ENCODE results near the gene HSP90AA1. TPM values are rescaled to one million over a fixed set of nuclear protein-coding genes. Genes with fewer than 3 reads are reported as not detected.
A peak's percentile ranks its signal among the peaks of the same experiment; 100 is the strongest.

The HSP90AA1 gene
- total and polyA plus RNA-seq, 2 experiments from 2014 or later: 1,401 to 2,107 TPM

DNA sequence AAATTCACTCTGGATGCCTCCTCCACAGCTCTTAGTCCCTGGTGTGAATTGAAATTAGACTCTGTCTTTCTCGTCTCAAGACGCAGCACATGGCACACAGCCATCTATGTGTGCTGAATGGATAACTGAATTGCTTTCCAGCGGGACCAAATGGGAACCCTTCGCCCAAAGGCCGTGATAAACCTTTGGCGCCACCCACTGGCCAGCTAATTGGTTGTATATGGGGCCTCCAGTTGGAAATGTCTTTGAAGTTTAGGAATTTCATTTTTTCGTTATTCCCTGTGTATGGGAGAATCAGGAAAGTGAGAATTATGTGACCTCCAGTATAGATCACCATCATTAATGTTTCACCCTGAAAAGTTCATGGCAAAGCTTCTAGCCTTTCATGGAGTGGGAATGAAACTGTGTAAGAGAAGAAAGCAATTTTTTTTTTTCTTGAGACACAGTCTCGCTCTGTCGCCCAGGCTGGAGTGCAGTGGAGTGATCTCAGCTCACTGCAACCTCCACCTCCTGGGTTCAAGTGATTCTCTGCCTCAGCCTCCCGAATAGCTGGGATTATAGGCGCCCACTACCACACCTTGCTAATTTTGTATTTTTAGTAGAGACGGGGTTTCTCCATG, 9.8 kb upstream of the HSP90AA1 start:
- Histone ChIP-seq H3F3A (replicated peaks; ENCODE audit: low read depth) (no peaks in the 10 kb centered on the region; the same call in 1 of the 2 replicates), H3K4me1 (ENCODE audit: insufficient read depth) (peaks cover 9% of the 10 kb centered on the region), H2AFZ (peak overlapping the region; percentile 78), H3K27me3 (ENCODE audit: insufficient read depth) (no peaks in the 10 kb centered on the region), H3K9me2 (ENCODE audit: insufficient read depth) (no peaks in the 10 kb centered on the region), H3K4me2 (no peak overlapping the region; the same call in 1 of the 2 replicates), H3K36me3 (ENCODE audit: insufficient read depth) (no peaks in the 10 kb centered on the region), H3K79me2 (replicated peaks; ENCODE audit: insufficient read depth) (no peaks in the 10 kb centered on the region), H4K20me1 (replicated peaks; ENCODE audit: insufficient read depth) (no peaks in the 10 kb centered on the region), H3K4me3 (no peak overlapping the region), H3K27ac (ENCODE audit: low read depth) (no peak overlapping the region)
- Mint-ChIP-seq H3K4me3 (peak overlapping the region; percentile 36; the same call in 2 of the 3 replicates), H3K4me1 (peaks cover 27% of the 10 kb centered on the region), H3K9me3 (no peaks in the 10 kb centered on the region), H3K36me3 (ENCODE audit: low read depth) (no peaks in the 10 kb centered on the region), H3K27ac (no peak overlapping the region), H3K27me3 (ENCODE audit: insufficient read depth, low read depth, poor library complexity) (peaks cover 17% of the 10 kb centered on the region)
- DNase-seq (ENCODE audit: low spot score) (peak; percentile 93), ATAC-seq (peak; percentile 84)
- TF ChIP-seq NANOG (IDR thresholded peaks at IDR 0.05; ENCODE audit: borderline replicate concordance): no peak
- TF ChIP-seq, protein P1, sequence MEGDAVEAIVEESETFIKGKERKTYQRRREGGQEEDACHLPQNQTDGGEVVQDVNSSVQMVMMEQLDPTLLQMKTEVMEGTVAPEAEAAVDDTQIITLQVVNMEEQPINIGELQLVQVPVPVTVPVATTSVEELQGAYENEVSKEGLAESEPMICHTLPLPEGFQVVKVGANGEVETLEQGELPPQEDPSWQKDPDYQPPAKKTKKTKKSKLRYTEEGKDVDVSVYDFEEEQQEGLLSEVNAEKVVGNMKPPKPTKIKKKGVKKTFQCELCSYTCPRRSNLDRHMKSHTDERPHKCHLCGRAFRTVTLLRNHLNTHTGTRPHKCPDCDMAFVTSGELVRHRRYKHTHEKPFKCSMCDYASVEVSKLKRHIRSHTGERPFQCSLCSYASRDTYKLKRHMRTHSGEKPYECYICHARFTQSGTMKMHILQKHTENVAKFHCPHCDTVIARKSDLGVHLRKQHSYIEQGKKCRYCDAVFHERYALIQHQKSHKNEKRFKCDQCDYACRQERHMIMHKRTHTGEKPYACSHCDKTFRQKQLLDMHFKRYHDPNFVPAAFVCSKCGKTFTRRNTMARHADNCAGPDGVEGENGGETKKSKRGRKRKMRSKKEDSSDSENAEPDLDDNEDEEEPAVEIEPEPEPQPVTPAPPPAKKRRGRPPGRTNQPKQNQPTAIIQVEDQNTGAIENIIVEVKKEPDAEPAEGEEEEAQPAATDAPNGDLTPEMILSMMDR (conservative IDR thresholded peaks at IDR 0.05; ENCODE audit: low read depth in 2 of 2): peak; percentile 86 to 95

DNA sequence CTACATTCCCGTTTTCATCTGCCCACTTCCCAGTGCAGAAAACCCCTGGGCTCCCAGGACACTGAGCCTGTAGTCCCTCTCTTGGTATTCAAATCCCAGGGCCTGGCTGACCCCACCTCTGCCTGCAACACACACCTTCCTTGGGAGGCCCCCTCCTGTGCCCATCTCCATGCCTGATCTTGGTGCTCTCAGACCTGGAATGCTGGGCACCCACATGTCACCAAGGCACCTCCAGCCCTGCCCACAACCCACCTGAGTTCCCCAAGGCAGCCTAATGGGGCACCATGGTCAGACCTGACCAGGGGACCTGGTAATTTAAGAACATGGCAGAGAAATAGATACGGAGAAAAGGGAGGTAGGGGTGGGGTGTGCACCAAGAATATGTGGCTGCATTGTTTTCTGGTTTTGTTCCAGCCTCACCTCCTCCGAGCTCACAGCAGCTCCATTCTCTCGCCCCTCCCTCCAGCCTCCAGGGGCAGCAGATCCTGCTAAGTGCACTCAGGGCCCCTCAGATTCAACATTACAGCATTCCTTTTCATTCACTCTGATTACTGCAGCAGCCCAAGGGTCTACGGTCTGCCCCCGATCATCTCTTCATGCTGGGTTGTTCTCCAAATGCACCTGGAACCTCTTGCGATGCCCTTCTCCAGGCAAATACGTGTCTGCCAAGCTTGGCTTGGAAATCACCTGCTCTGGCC, 9.2 kb upstream of the HSP90AA1 start:
- ATAC-seq (peak; percentile 38), DNase-seq (ENCODE audit: low spot score) (peak; percentile 39)
- Histone ChIP-seq H3K4me3 (no peak overlapping the region), H3F3A (replicated peaks; ENCODE audit: low read depth) (no peaks in the 10 kb centered on the region; the same call in 1 of the 2 replicates), H3K27me3 (ENCODE audit: insufficient read depth) (no peaks in the 10 kb centered on the region), H3K27ac (ENCODE audit: low read depth) (no peak overlapping the region), H3K79me2 (replicated peaks; ENCODE audit: insufficient read depth) (no peaks in the 10 kb centered on the region), H2AFZ (peak overlapping the region; percentile 78), H3K9me2 (ENCODE audit: insufficient read depth) (no peaks in the 10 kb centered on the region), H3K4me1 (ENCODE audit: insufficient read depth) (peaks cover 9% of the 10 kb centered on the region), H4K20me1 (replicated peaks; ENCODE audit: insufficient read depth) (no peaks in the 10 kb centered on the region), H3K4me2 (peak overlapping the region; percentile 28; the same call in 1 of the 2 replicates), H3K36me3 (ENCODE audit: insufficient read depth) (no peaks in the 10 kb centered on the region)
- Mint-ChIP-seq H3K27me3 (ENCODE audit: insufficient read depth, low read depth, poor library complexity) (peaks cover 17% of the 10 kb centered on the region), H3K36me3 (ENCODE audit: low read depth) (no peaks in the 10 kb centered on the region), H3K27ac (no peak overlapping the region), H3K4me3 (peak overlapping the region; percentile 36; the same call in 2 of the 3 replicates), H3K9me3 (no peaks in the 10 kb centered on the region), H3K4me1 (peaks cover 27% of the 10 kb centered on the region)
- TF ChIP-seq, protein P2, sequence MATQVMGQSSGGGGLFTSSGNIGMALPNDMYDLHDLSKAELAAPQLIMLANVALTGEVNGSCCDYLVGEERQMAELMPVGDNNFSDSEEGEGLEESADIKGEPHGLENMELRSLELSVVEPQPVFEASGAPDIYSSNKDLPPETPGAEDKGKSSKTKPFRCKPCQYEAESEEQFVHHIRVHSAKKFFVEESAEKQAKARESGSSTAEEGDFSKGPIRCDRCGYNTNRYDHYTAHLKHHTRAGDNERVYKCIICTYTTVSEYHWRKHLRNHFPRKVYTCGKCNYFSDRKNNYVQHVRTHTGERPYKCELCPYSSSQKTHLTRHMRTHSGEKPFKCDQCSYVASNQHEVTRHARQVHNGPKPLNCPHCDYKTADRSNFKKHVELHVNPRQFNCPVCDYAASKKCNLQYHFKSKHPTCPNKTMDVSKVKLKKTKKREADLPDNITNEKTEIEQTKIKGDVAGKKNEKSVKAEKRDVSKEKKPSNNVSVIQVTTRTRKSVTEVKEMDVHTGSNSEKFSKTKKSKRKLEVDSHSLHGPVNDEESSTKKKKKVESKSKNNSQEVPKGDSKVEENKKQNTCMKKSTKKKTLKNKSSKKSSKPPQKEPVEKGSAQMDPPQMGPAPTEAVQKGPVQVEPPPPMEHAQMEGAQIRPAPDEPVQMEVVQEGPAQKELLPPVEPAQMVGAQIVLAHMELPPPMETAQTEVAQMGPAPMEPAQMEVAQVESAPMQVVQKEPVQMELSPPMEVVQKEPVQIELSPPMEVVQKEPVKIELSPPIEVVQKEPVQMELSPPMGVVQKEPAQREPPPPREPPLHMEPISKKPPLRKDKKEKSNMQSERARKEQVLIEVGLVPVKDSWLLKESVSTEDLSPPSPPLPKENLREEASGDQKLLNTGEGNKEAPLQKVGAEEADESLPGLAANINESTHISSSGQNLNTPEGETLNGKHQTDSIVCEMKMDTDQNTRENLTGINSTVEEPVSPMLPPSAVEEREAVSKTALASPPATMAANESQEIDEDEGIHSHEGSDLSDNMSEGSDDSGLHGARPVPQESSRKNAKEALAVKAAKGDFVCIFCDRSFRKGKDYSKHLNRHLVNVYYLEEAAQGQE (IDR thresholded peaks at IDR 0.05; ENCODE audit: unreplicated experiment): no peak
- no peak for TF ChIP-seq JUNB (IDR thresholded peaks at IDR 0.05; ENCODE audit: unreplicated experiment)
- TF ChIP-seq, protein P3, sequence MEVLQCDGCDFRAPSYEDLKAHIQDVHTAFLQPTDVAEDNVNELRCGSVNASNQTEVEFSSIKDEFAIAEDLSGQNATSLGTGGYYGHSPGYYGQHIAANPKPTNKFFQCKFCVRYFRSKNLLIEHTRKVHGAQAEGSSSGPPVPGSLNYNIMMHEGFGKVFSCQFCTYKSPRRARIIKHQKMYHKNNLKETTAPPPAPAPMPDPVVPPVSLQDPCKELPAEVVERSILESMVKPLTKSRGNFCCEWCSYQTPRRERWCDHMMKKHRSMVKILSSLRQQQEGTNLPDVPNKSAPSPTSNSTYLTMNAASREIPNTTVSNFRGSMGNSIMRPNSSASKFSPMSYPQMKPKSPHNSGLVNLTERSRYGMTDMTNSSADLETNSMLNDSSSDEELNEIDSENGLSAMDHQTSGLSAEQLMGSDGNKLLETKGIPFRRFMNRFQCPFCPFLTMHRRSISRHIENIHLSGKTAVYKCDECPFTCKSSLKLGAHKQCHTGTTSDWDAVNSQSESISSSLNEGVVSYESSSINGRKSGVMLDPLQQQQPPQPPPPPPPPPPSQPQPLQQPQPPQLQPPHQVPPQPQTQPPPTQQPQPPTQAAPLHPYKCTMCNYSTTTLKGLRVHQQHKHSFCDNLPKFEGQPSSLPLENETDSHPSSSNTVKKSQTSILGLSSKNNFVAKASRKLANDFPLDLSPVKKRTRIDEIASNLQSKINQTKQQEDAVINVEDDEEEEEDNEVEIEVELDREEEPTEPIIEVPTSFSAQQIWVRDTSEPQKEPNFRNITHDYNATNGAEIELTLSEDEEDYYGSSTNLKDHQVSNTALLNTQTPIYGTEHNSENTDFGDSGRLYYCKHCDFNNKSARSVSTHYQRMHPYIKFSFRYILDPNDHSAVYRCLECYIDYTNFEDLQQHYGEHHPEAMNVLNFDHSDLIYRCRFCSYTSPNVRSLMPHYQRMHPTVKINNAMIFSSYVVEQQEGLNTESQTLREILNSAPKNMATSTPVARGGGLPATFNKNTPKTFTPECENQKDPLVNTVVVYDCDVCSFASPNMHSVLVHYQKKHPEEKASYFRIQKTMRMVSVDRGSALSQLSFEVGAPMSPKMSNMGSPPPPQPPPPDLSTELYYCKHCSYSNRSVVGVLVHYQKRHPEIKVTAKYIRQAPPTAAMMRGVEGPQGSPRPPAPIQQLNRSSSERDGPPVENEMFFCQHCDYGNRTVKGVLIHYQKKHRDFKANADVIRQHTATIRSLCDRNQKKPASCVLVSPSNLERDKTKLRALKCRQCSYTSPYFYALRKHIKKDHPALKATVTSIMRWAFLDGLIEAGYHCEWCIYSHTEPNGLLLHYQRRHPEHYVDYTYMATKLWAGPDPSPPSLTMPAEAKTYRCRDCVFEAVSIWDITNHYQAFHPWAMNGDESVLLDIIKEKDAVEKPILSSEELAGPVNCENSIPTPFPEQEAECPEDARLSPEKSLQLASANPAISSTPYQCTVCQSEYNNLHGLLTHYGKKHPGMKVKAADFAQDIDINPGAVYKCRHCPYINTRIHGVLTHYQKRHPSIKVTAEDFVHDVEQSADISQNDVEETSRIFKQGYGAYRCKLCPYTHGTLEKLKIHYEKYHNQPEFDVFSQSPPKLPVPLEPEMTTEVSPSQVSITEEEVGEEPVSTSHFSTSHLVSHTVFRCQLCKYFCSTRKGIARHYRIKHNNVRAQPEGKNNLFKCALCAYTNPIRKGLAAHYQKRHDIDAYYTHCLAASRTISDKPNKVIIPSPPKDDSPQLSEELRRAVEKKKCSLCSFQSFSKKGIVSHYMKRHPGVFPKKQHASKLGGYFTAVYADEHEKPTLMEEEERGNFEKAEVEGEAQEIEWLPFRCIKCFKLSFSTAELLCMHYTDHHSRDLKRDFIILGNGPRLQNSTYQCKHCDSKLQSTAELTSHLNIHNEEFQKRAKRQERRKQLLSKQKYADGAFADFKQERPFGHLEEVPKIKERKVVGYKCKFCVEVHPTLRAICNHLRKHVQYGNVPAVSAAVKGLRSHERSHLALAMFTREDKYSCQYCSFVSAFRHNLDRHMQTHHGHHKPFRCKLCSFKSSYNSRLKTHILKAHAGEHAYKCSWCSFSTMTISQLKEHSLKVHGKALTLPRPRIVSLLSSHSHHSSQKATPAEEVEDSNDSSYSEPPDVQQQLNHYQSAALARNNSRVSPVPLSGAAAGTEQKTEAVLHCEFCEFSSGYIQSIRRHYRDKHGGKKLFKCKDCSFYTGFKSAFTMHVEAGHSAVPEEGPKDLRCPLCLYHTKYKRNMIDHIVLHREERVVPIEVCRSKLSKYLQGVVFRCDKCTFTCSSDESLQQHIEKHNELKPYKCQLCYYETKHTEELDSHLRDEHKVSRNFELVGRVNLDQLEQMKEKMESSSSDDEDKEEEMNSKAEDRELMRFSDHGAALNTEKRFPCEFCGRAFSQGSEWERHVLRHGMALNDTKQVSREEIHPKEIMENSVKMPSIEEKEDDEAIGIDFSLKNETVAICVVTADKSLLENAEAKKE (CRISPR knock-in tag; IDR thresholded peaks at IDR 0.05): no peak

Measured in GM23338 (cell line).